Upper lobe of left lung (tissue), 6 donors: ENCODE results near the gene CPTP. TPM values are rescaled to one million over a fixed set of nuclear protein-coding genes. Genes with fewer than 3 reads are reported as not detected.

Experiments
- ATAC-seq, 2 donors: fragments of 200-7000 bp; cut with Tn5 transposase; one replicate each; pipeline ENCODE4 v1.9.1; 2022; ENCODE audit warnings: mild to moderate bottlenecking in 2 of 2, moderate library complexity in 2 of 2; ENCODE audit not compliant: low FRiP score in 2 of 2
- DNase-seq, 2 donors: peaks; one replicate each; pipeline ENCODE4 v3.0.0-alpha.2; 2019 to 2020
- H3K27ac ChIP-seq, 4 donors: fragments of 200-600 bp; sonication (generic); one replicate each; pipeline ENCODE4 v1.5.1; 2016 to 2019
- H3K27me3 ChIP-seq, 4 donors: fragments of 200-600 bp; sonication (generic); one replicate each; pipeline ENCODE4 v1.5.1; 2017 to 2019
- H3K36me3 ChIP-seq, 4 donors: fragments of 200-600 bp; sonication (generic); one replicate each; pipeline ENCODE4 v1.5.1; 2016 to 2019
- H3K4me1 ChIP-seq, 4 donors: fragments of 200-600 bp; sonication (generic); one replicate each; pipeline ENCODE4 v1.5.1; 2018 to 2019
- H3K4me3 ChIP-seq, 4 donors: fragments of 200-600 bp; sonication (generic); one replicate each; pipeline ENCODE4 v1.5.1; 2017 to 2019; ENCODE audit warnings: mild to moderate bottlenecking in 2 of 4, moderate library complexity in 1 of 4
- H3K9me3 ChIP-seq, 4 donors: fragments of 200-600 bp; sonication (generic); one replicate each; pipeline ENCODE4 v1.5.1; 2018 to 2019
- CTCF ChIP-seq, 6 experiments: fragments of 450-650 bp in 4 of 6; fragments of 200-600 bp in 2 of 6; sonication (generic) in 2 of 6; IDR thresholded peaks; one replicate each; pipeline ENCODE4 v1.5.1; 2016 to 2019; ENCODE audit warnings: antibody characterized with exemption in 6 of 6
- EP300 ChIP-seq, 4 donors: sonication (generic); formaldehyde crosslinking; IDR thresholded peaks; one replicate each; pipeline ENCODE4 v1.5.1; 2017; ENCODE audit warnings: antibody characterized with exemption in 4 of 4, control low read depth in 2 of 4
- POLR2A ChIP-seq, 4 donors: fragments of 450-650 bp; IDR thresholded peaks; one replicate each; pipeline ENCODE4 v1.5.1; 2016 to 2017; ENCODE audit warnings: antibody characterized with exemption in 4 of 4, mild to moderate bottlenecking in 2 of 4
- POLR2AphosphoS5 ChIP-seq, 2 donors: sonication (generic); formaldehyde crosslinking; IDR thresholded peaks; one replicate each; pipeline ENCODE4 v1.5.1; 2017; ENCODE audit warnings: antibody characterized with exemption in 2 of 2
- WGBS, 2 donors: methylation state at CpG; one replicate each; pipeline ENCODE4 v1.1.5; 2017 to 2018; 5-methylcytosine and 5-hydroxymethylcytosine counted together
- total RNA-seq, 6 donors: library from RNA; depleted of rRNA in 4 of 6; stranded (reverse); fragments of >200 nt in 4 of 6; gene quantifications; one replicate each; pipeline versions ENCODE4 v1.1.0 to v1.2.1, GENCODE V29; 2016 to 2021
- donor health status: DM: no; HTN: no; CAD: no; lungs with moderate emphysema.
- donor health status: DM: no; HTN: yes; CAD: no; lungs with severe emphysema.

CPTP gene
- total RNA-seq, 6 donors from 2014 or later: 14.7 to 41.6 (median 26.0) TPM

- ATAC-seq (peak in 1 of 2 donors; percentile 12), DNase-seq (peak in 1 of 2 donors; percentile 83)
- peaks cover 0 to 6% (median 0%) of the 10 kb centered on the region in 4 donors for H3K36me3 ChIP-seq
- peak overlapping the region; percentile 76 to 85 (median 83) for H3K27ac ChIP-seq
- TF ChIP-seq CTCF (IDR thresholded peaks at IDR 0.05) (no peak), POLR2A (IDR thresholded peaks at IDR 0.05) (no peak)
- peak overlapping the region; percentile 22 to 53 (median 44) for H3K4me3 ChIP-seq
- WGBS, 2 donors: 9 to 33% methylated on average over 8 to 24 of the region's 26 CpGs
- peaks cover 41 to 72% (median 62%) of the 10 kb centered on the region in 4 donors for H3K4me1 ChIP-seq
- no peaks in the 10 kb centered on the region for H3K9me3 ChIP-seq
- H3K27me3 ChIP-seq: peaks cover 2 to 54% (median 29%) of the 10 kb centered on the region in 4 donors
These were observed 32.3 kb downstream of the CPTP start for GRCh38 chr1:1356796-1357401.

GRCh38 chr1:1357871-1358432 lies 33.4 kb downstream of the CPTP start:
- H3K4me1 ChIP-seq: peaks cover 36 to 65% (median 58%) of the 10 kb centered on the region in 4 donors
- H3K27me3 ChIP-seq: peaks cover 2 to 51% (median 27%) of the 10 kb centered on the region in 4 donors
- no peak for DNase-seq
- H3K27ac ChIP-seq: peak overlapping the region; percentile 76 to 85 (median 83)
- H3K4me3 ChIP-seq: peak overlapping the region; percentile 21 to 53 (median 44)
- TF ChIP-seq POLR2AphosphoS5 (IDR thresholded peaks at IDR 0.05): no peak
- no peak for TF ChIP-seq EP300 (IDR thresholded peaks at IDR 0.05)
- no peak for TF ChIP-seq CTCF (IDR thresholded peaks at IDR 0.05)
- TF ChIP-seq POLR2A (IDR thresholded peaks at IDR 0.05): no peak
- peaks cover 0 to 6% (median 0%) of the 10 kb centered on the region in 4 donors for H3K36me3 ChIP-seq
- no peak for ATAC-seq
- H3K9me3 ChIP-seq: no peaks in the 10 kb centered on the region
- WGBS, 2 donors: 7 to 62% methylated on average over 3 to 11 of the region's 18 CpGs

- TF ChIP-seq POLR2AphosphoS5 (IDR thresholded peaks at IDR 0.05): peak in 1 of 2 donors; percentile 29
- TF ChIP-seq POLR2A (IDR thresholded peaks at IDR 0.05): no peak
- TF ChIP-seq EP300 (IDR thresholded peaks at IDR 0.05): no peak
- Histone ChIP-seq H3K27ac (peak within 1 kb of the TSS; percentile 76 to 85 (median 83)), H3K4me3 (peak within 1 kb of the TSS; percentile 21 to 53 (median 44)), H3K4me1 (peaks cover 32 to 58% (median 52%) of the 10 kb centered on the region in 4 donors), H3K9me3 (no peaks in the 10 kb centered on the region), H3K36me3 (peaks cover 0 to 6% (median 0%) of the 10 kb centered on the region in 4 donors), H3K27me3 (peaks cover 2 to 44% (median 22%) of the 10 kb centered on the region in 4 donors)
- peak; percentile 71 to 76 for ATAC-seq
- 28 to 40% methylated on average over 12 to 26 of the region's 29 CpGs for WGBS, 2 donors
- peak in 1 of 2 donors; percentile 89 for DNase-seq
These were observed 34.0 kb downstream of the CPTP start, which contains the start of gene MXRA8 for GRCh38 chr1:1358433-1359271. Gene MXRA8, minus strand, starts transcription at chr1:1358555. Its CDS starts 51 bp downstream, at chr1:1358504.

- TF ChIP-seq EP300 (IDR thresholded peaks at IDR 0.05) (no peak), POLR2A (IDR thresholded peaks at IDR 0.05) (no peak), POLR2AphosphoS5 (IDR thresholded peaks at IDR 0.05) (no peak), CTCF (IDR thresholded peaks at IDR 0.05) (no peak)
- ATAC-seq (peak in 1 of 2 donors; percentile 46), DNase-seq (no peak)
- Histone ChIP-seq H3K36me3 (peaks cover 0 to 6% (median 0%) of the 10 kb centered on the region in 4 donors), H3K27me3 (peaks cover 2 to 39% (median 16%) of the 10 kb centered on the region in 4 donors), H3K4me1 (peaks cover 26 to 56% (median 46%) of the 10 kb centered on the region in 4 donors), H3K4me3 (no peak overlapping the region), H3K27ac (peak overlapping the region; percentile 76 to 85 (median 83)), H3K9me3 (no peaks in the 10 kb centered on the region)
- 56 to 68% methylated on average over 6 of the region's 6 CpGs for WGBS, 2 donors
These were observed 34.7 kb downstream of the CPTP start for GRCh38 chr1:1359308-1359663.
